BJ (cell line): ENCODE measurements around the gene DNAH12. TPM values are rescaled to one million over a fixed set of nuclear protein-coding genes. Genes with fewer than 3 reads are reported as not detected.

Experiments
- CTCF ChIA-PET: fragments of 350-600 bp; formaldehyde crosslinking; extraction: SDS; loops from one replicate; lab custom pipeline; 2021; ENCODE audit warnings: antibody characterized with exemption, inconsistent platforms; lab: Yijun Ruan, JAX
- POLR2A ChIA-PET: fragments of 300-600 bp; sonication (Branson Sonifier 250); formaldehyde crosslinking; extraction: SDS; loops from one replicate; lab custom pipeline; 2021; ENCODE audit warnings: antibody characterized with exemption; lab: Charles Lee
- DNase-seq: peaks from one replicate; pipeline ENCODE4 v3.0.0-alpha.2; 2011; ENCODE audit warnings: low read depth
- H3K27me3 ChIP-seq: 2 replicates; pipeline ENCODE4 v1.6.0; 2011; ENCODE audit warnings: low read length; ENCODE audit not compliant: control insufficient read depth, insufficient read depth
- H3K36me3 ChIP-seq: 2 replicates; pipeline ENCODE4 v1.5.1; 2011; ENCODE audit warnings: low read length; ENCODE audit not compliant: control insufficient read depth, insufficient read depth
- H3K4me3 ChIP-seq: 2 replicates; pipeline ENCODE4 v1.5.1; 2011; ENCODE audit warnings: low read depth, mild to moderate bottlenecking, control low read depth, low read length
- CTCF ChIP-seq: IDR thresholded peaks from 2 replicates; pipeline ENCODE4 v1.5.1; 2011; ENCODE audit warnings: low read depth, mild to moderate bottlenecking, control low read depth, inconsistent platforms, low read length, moderate library complexity; ENCODE audit not compliant: insufficient read depth
- polyA minus RNA-seq: library from RNA; depleted of rRNA, polyadenylated mRNA; stranded (reverse); fragments of >200 nt; gene quantifications from 2 replicates; pipeline ENCODE4 v1.2.3, GENCODE V29; 2011; rRNA and poly(A)+ RNA removed
- polyA plus RNA-seq: library from polyadenylated mRNA; depleted of rRNA; stranded (reverse); fragments of >200 nt; gene quantifications from 2 replicates; pipeline ENCODE4 v1.2.3, GENCODE V29; 2011; rRNA removed

The DNAH12 gene
- polyA plus RNA-seq (0.01 TPM in 1 of 2 replicates, not detected in the other), polyA minus RNA-seq (not detected in 2 replicates)

- Histone ChIP-seq H3K36me3 (no peaks in the 10 kb centered on the region), H3K27me3 (no peaks in the 10 kb centered on the region), H3K4me3 (no peak within 1 kb of the TSS)
- DNase-seq: no peak
- TF ChIP-seq CTCF: no peak
- CTCF ChIA-PET: interaction anchor here (1.0 kb wide), 1 partner anchor 14 kb away, joined by 3 read pairs; no protein-coding TSS in a partner anchor
- POLR2A ChIA-PET: no interaction called here
Measured at GRCh38 chr3:57544181-57545125, at the start of gene DNAH12. DNAH12 (minus strand) TSS chr3:57544344; CDS start chr3:57542870, 1,474 bp downstream.

GRCh38 chr3:57592306-57592705 is 48.2 kb upstream of the DNAH12 start:
- Histone ChIP-seq H3K27me3 (no peaks in the 10 kb centered on the region), H3K4me3 (no peak overlapping the region), H3K36me3 (peaks cover 2% of the 10 kb centered on the region; the same call in 1 of the 2 replicates)
- CTCF ChIA-PET: interaction anchor here (1.0 to 1.5 kb wide), 2 partner anchors 11 to 13 kb away, joined by 3 read pairs; no protein-coding TSS in a partner anchor
- POLR2A ChIA-PET: no interaction called here
- TF ChIP-seq CTCF: no peak
- no peak for DNase-seq

GRCh38 chr3:57587905-57588304 is 43.8 kb upstream of the DNAH12 start:
- ChIA-PET CTCF (no interaction called here), POLR2A (no interaction called here)
- no peak for DNase-seq
- Histone ChIP-seq H3K4me3 (no peak overlapping the region), H3K27me3 (no peaks in the 10 kb centered on the region), H3K36me3 (peaks cover 4% of the 10 kb centered on the region; the same call in 1 of the 2 replicates)
- no peak for TF ChIP-seq CTCF

- Histone ChIP-seq H3K36me3 (peaks cover 6% of the 10 kb centered on the region; the same call in 1 of the 2 replicates), H3K4me3 (no peak overlapping the region), H3K27me3 (no peaks in the 10 kb centered on the region)
- CTCF ChIA-PET: no interaction called here
- TF ChIP-seq CTCF: no peak
- POLR2A ChIA-PET: no interaction called here
- DNase-seq: no peak
Measured at GRCh38 chr3:57586778-57587177, 42.6 kb upstream of the DNAH12 start.

GRCh38 chr3:57583544-57583943 is 39.4 kb upstream of the DNAH12 start:
- CTCF ChIA-PET: no interaction called here
- Histone ChIP-seq H3K27me3 (no peaks in the 10 kb centered on the region), H3K4me3 (no peak overlapping the region), H3K36me3 (peaks cover 5% of the 10 kb centered on the region; the same call in 1 of the 2 replicates)
- TF ChIP-seq CTCF: no peak
- POLR2A ChIA-PET: no interaction called here
- DNase-seq: no peak
